GM12872 (cell line): ENCODE measurements around the gene RPTOR.

Experiments
- TF ChIP-seq, protein P1 (sequence below): IDR thresholded peaks from 3 replicates; pipeline ENCODE4 v1.5.1; 2011; ENCODE audit warnings: low read depth, mild to moderate bottlenecking, low read length, moderate library complexity; ENCODE audit not compliant: insufficient read depth

Gene RPTOR

DNA sequence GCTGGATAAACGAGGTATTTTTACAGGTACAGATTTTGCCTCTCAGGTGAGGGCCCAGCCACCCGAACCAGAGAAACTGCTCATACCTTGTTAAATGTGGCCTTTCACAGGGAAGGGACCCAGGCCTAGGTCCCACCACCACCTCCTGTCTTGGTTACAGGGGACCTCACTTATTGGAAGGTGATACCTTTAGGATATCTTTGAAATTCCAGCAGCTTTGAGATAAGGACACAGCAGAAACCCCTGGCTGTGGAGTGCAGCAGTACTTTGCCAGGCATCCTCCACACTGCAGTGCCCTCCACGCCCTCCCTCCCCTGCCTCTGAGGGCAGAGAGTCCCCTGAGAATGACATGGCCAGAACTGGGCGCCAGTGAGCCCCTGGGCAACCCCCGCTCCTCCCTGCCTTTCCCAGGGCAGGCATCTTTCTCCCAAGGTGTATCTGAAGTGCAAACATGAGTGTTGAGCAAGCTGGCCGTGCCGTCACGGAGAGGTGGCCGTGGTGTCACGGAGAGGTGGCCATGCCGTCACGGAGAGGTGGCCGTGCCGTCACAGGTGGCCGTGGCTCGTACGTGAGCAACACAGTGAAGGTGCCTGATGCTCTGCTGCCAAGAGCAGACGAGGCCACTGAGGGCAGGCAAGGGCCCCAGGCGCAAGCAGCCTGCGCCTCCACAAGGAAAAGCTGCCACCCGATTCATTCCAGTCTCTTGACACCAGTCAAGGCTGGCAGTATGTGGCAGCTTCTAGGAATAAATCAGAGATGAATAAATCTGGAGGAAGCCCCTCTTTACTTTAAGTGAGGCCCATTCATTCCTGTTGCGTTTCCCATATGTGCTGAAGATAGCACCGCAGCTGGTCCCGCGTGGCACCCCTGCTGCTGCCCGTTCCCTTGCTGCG is 312.5 kb downstream of the RPTOR start:
- TF ChIP-seq, protein P1, sequence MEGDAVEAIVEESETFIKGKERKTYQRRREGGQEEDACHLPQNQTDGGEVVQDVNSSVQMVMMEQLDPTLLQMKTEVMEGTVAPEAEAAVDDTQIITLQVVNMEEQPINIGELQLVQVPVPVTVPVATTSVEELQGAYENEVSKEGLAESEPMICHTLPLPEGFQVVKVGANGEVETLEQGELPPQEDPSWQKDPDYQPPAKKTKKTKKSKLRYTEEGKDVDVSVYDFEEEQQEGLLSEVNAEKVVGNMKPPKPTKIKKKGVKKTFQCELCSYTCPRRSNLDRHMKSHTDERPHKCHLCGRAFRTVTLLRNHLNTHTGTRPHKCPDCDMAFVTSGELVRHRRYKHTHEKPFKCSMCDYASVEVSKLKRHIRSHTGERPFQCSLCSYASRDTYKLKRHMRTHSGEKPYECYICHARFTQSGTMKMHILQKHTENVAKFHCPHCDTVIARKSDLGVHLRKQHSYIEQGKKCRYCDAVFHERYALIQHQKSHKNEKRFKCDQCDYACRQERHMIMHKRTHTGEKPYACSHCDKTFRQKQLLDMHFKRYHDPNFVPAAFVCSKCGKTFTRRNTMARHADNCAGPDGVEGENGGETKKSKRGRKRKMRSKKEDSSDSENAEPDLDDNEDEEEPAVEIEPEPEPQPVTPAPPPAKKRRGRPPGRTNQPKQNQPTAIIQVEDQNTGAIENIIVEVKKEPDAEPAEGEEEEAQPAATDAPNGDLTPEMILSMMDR: no peak

DNA sequence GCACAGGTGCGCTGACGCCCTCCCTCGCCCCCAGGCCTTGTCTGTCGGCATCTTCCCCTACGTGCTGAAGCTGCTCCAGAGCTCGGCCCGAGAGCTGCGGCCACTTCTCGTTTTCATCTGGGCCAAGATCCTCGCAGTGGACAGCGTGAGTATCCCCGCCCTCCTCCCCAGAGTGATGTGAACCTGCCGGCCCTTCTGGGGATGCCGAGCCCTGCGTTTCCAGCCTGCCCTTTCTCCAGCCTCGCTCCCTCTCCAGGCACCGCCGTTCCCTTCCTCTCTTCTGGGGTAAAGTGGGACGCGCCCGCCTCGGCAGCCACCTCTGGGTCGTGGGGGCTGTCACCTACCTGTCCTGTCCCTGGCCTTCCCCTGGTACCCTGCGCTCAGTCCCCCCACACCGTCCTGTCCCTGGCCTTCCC is 313.1 kb downstream of the RPTOR start:
- TF ChIP-seq, protein P1: no peak

DNA sequence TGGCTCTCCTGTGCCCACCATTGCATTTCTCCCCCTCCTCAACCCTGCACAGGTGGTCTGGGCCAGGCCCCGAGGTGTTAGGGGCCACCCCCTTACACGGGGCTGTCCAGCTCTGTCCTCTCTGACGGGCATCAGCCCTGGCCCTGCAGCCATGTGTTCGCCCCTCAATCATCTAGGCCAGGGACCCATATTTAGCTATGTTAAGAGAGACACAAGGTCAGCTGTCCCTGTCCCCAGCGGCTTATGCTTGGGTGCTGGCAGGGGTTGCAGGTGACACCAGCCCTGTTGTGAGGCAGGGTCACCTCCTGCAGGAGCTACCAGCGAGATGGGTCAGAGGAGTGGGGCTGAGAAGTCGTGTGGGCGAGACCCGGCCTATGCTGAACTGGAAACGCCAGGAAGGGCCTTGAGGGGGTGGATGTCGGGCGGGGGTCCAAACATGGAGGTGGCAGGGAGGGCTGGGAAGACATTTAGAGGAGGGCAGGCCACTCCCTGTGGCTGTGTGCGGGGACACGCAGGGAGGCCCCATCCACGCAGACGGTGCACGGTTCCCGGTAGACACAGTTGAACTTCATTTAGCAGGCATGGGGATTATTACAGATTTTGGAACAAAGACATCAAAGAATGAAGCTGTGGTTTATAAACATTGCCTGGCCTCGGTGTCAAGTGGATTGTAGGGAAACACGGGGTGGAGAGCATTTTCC is 313.8 kb downstream of the RPTOR start:
- TF ChIP-seq, protein P1: no peak

GRCh38 chr17:80859002-80859941 is 314.6 kb downstream of the RPTOR start:
- TF ChIP-seq, protein P1: no peak

- TF ChIP-seq, protein P1: no peak
These were observed 315.5 kb downstream of the RPTOR start for GRCh38 chr17:80860101-80860671.

GRCh38 chr17:80860703-80861417 is 316.2 kb downstream of the RPTOR start:
- TF ChIP-seq, protein P1: no peak
